Mesendoderm (in vitro differentiated cells): ENCODE results near the gene MYOF.
"Not testable (repeated sequence)": the region's sequence is repeated elsewhere in the genome, so short reads cannot be mapped to it uniquely, and the experiment has no call there.

ENCODE experiments used
- DNase-seq: peaks from one replicate; pipeline ENCODE4 v3.0.0; 2013
- H2AK5ac ChIP-seq: 2 replicates; pipeline ENCODE4 v1.6.1; 2013; ENCODE audit warnings: low read length, inconsistent platforms
- H2BK120ac ChIP-seq: 2 replicates; pipeline ENCODE4 v1.6.1; 2013; ENCODE audit warnings: low read depth, mild to moderate bottlenecking, low read length, moderate library complexity, mixed read lengths
- H2BK15ac ChIP-seq: replicated peaks from 2 replicates; pipeline ENCODE4 v1.6.1; 2013; ENCODE audit warnings: low read depth, mild to moderate bottlenecking, moderate library complexity
- H2BK5ac ChIP-seq: 2 replicates; pipeline ENCODE4 v1.6.1; 2013; ENCODE audit warnings: low read length, inconsistent platforms
- H3K18ac ChIP-seq: 2 replicates; pipeline ENCODE4 v1.6.1; 2013; ENCODE audit warnings: mild to moderate bottlenecking, low read length, mixed read lengths
- H3K23ac ChIP-seq: one replicate; pipeline ENCODE4 v1.6.1; 2013; ENCODE audit warnings: low read length
- H3K27ac ChIP-seq: 2 replicates; pipeline ENCODE4 v1.5.1; 2013; ENCODE audit warnings: low read depth, mild to moderate bottlenecking, inconsistent platforms, low read length, moderate library complexity
- H3K27me3 ChIP-seq: 2 replicates; pipeline ENCODE4 v1.6.1; 2013; ENCODE audit warnings: low read length, control low read depth, mild to moderate bottlenecking, inconsistent platforms; ENCODE audit not compliant: insufficient read depth, poor library complexity
- H3K36me3 ChIP-seq: 2 replicates; pipeline ENCODE4 v1.6.1; 2013; ENCODE audit warnings: low read length, inconsistent platforms; ENCODE audit not compliant: control insufficient read depth, insufficient read depth
- H3K4ac ChIP-seq: one replicate; pipeline ENCODE4 v1.6.1; 2013; ENCODE audit warnings: low read depth, mild to moderate bottlenecking, low read length, moderate library complexity
- H3K4me1 ChIP-seq: 2 replicates; pipeline ENCODE4 v1.6.1; 2013; ENCODE audit warnings: low read depth, low read length, inconsistent platforms; ENCODE audit not compliant: control insufficient read depth
- H3K4me2 ChIP-seq: 2 replicates; pipeline ENCODE4 v1.6.1; 2013; ENCODE audit warnings: low read length
- H3K4me3 ChIP-seq: 2 replicates; pipeline ENCODE4 v1.5.1; 2013; ENCODE audit warnings: mild to moderate bottlenecking, low read length
- H3K56ac ChIP-seq: one replicate; pipeline ENCODE4 v1.6.1; 2013; ENCODE audit warnings: low read length
- H3K79me1 ChIP-seq: 2 replicates; pipeline ENCODE4 v1.6.1; 2013; ENCODE audit warnings: low read length, inconsistent platforms
- H3K79me2 ChIP-seq: 2 replicates; pipeline ENCODE4 v1.6.1; 2013; ENCODE audit warnings: mild to moderate bottlenecking, low read length; ENCODE audit not compliant: control insufficient read depth, insufficient read depth
- H3K9ac ChIP-seq: 2 replicates; pipeline ENCODE4 v1.6.1; 2013; ENCODE audit warnings: low read length, inconsistent platforms
- H4K5ac ChIP-seq: one replicate; pipeline ENCODE4 v1.6.1; 2013; ENCODE audit warnings: low read length
- H4K8ac ChIP-seq: one replicate; pipeline ENCODE4 v1.6.1; 2013; ENCODE audit warnings: low read depth, mild to moderate bottlenecking, control low read depth, low read length, moderate library complexity
- WGBS: extraction: QIAGEN DNeasy Blood & Tissue Kit; methylation state at CpG from one replicate; pipeline ENCODE4 v1.1.7; 2013; ENCODE audit warnings: low lambda C conversion rate, missing lambda C conversion rate; ENCODE audit not compliant: insufficient coverage; ENCODE audit errors: extremely low coverage; 5-methylcytosine and 5-hydroxymethylcytosine counted together

Gene MYOF

DNA sequence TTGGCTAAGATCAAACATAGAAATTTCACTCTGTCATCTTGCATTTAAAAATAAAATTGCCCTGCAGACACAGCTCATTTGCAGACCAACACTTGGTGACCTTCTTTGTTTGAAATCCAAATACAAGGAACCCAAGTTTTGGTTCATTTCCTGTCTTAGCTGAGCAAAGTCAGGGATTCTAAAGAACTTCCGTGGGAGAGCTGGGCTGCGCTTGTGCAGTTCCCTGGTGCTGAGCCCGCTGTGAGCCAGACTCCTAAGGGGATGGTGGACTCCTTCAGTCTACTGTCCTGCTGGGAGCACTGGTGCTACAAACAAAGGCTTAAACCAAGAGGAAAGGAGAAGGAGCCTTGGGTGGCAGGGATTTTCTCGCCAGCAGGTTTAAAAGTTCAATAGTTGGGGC lies 60.0 kb downstream of the MYOF start:
- H3K4me2 ChIP-seq = no peak overlapping the region
- H2AK5ac ChIP-seq = no peak overlapping the region
- no peaks in the 10 kb centered on the region for H3K36me3 ChIP-seq
- no peak for DNase-seq
- H3K79me1 ChIP-seq = no peaks in the 10 kb centered on the region
- no peak overlapping the region for H4K8ac ChIP-seq
- H3K79me2 ChIP-seq = no peaks in the 10 kb centered on the region
- H3K23ac ChIP-seq = no peak overlapping the region
- peak overlapping the region; percentile 19 for H3K18ac ChIP-seq
- no peak overlapping the region for H2BK5ac ChIP-seq
- peak overlapping the region; percentile 27 for H3K9ac ChIP-seq
- no peak overlapping the region for H3K4me3 ChIP-seq
- H3K27ac ChIP-seq = no peak overlapping the region
- H3K56ac ChIP-seq = no peak overlapping the region
- no peak overlapping the region for H2BK120ac ChIP-seq
- no peak overlapping the region for H3K4ac ChIP-seq
- no CpG with 5 or more reads among the region's 4 CpGs for WGBS
- H2BK15ac ChIP-seq = no peak overlapping the region
- H3K27me3 ChIP-seq = no peaks in the 10 kb centered on the region
- H3K4me1 ChIP-seq = peaks cover 4% of the 10 kb centered on the region
- H4K5ac ChIP-seq = no peak overlapping the region

DNA sequence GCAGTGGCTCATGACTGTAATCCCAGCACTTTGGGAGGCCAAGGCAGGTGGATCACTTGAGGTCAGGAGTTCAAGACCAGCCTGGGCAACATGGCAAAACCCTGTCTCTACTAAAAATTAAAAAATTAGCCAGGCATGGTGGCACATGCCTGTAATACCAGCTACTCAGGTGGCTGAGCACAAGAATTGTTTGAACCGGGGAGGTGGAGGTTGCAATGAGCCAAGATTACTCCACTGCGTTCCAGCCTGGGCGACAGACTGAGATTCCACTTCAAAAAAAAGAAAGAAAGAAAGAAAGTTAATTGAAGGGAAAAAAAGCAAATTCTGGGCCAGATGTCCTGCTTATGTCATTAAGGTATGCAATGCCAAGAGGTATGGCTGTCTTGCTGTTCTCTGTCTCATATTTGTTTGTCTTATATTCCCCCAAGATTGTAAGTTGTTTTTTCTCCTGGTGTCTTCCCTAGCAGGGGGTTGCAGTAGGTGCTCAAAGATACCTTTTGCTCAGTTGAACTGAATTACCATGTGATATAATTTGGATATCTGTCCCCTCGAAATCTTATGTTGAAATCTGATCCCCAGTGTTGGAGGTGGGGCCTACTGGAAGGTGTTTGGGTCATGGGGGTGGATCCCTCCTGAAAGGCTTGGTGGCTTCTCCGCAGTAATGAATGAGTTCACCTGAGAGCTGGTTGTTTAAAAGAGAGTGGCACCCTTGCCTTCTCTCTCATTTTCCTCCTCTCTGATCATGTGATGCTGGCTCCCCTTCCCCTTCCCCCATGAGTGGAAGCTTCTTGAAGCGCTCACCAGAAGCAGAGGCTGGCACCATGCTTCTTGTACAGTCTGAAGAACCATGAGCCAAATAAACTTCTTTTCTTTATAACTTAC lies 60.9 kb downstream of the MYOF start:
- no peaks in the 10 kb centered on the region for H3K79me2 ChIP-seq
- H3K4me3 ChIP-seq = no peak overlapping the region
- no peak overlapping the region for H3K23ac ChIP-seq
- H3K18ac ChIP-seq = no peak overlapping the region
- no peaks in the 10 kb centered on the region for H3K27me3 ChIP-seq
- no CpG with 5 or more reads among the region's 6 CpGs for WGBS
- H3K4me2 ChIP-seq = no peak overlapping the region
- no peak overlapping the region for H2BK5ac ChIP-seq
- H2AK5ac ChIP-seq = no peak overlapping the region
- no peak overlapping the region for H3K27ac ChIP-seq
- H3K36me3 ChIP-seq = no peaks in the 10 kb centered on the region
- H3K56ac ChIP-seq = peak overlapping the region; percentile 63
- peak; percentile 59 for DNase-seq
- no peaks in the 10 kb centered on the region for H3K79me1 ChIP-seq
- H2BK15ac ChIP-seq = no peak overlapping the region
- no peak overlapping the region for H2BK120ac ChIP-seq
- H3K9ac ChIP-seq = no peak overlapping the region
- no peak overlapping the region for H3K4ac ChIP-seq
- no peak overlapping the region for H4K5ac ChIP-seq
- no peak overlapping the region for H4K8ac ChIP-seq
- H3K4me1 ChIP-seq = peaks cover 4% of the 10 kb centered on the region

DNA sequence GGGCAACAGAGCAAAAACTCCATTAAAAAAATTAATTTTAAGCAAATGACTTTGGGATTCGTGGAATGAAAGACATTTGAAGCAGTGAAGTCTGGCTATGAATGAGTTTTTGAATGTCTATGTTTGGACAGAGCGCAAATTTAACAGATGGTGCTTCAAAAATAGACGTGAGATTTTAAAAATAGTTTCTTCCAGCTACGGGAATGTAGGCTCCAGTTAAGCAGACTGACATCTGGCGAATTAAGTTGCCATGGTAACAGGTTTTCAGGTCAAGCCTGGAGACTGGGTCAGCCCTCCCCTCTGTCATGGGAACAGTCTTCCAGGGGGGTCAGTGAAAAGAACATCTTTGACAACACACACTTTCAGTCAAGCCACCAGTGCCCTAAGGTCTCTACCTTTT lies 62.0 kb downstream of the MYOF start:
- H3K9ac ChIP-seq = no peak overlapping the region
- DNase-seq = peak; percentile 71
- no peaks in the 10 kb centered on the region for H3K36me3 ChIP-seq
- no peak overlapping the region for H3K4me2 ChIP-seq
- no peak overlapping the region for H3K4me3 ChIP-seq
- peaks cover 4% of the 10 kb centered on the region for H3K4me1 ChIP-seq
- H3K27me3 ChIP-seq = no peaks in the 10 kb centered on the region
- H2BK5ac ChIP-seq = no peak overlapping the region
- H3K23ac ChIP-seq = no peak overlapping the region
- H3K79me1 ChIP-seq = no peaks in the 10 kb centered on the region
- H4K8ac ChIP-seq = no peak overlapping the region
- no CpG with 5 or more reads among the region's 5 CpGs for WGBS
- no peak overlapping the region for H3K4ac ChIP-seq
- no peak overlapping the region for H3K56ac ChIP-seq
- no peaks in the 10 kb centered on the region for H3K79me2 ChIP-seq
- no peak overlapping the region for H4K5ac ChIP-seq
- H2BK120ac ChIP-seq = no peak overlapping the region
- H2BK15ac ChIP-seq = no peak overlapping the region
- no peak overlapping the region for H3K18ac ChIP-seq
- H2AK5ac ChIP-seq = no peak overlapping the region
- no peak overlapping the region for H3K27ac ChIP-seq

GRCh38 chr10:93419016-93419415 lies 63.1 kb downstream of the MYOF start:
- H3K4me2 ChIP-seq, H2BK15ac ChIP-seq, H2BK5ac ChIP-seq, H2AK5ac ChIP-seq, DNase-seq, H3K79me1 ChIP-seq, H3K56ac ChIP-seq, H3K36me3 ChIP-seq, H3K4me3 ChIP-seq, H3K79me2 ChIP-seq, H4K8ac ChIP-seq, H3K4me1 ChIP-seq, H3K27me3 ChIP-seq, H3K18ac ChIP-seq, H4K5ac ChIP-seq, H2BK120ac ChIP-seq, H3K23ac ChIP-seq, H3K27ac ChIP-seq, H3K4ac ChIP-seq, H3K9ac ChIP-seq: not testable (repeated sequence)
- WGBS = no CpG with 5 or more reads among the region's 8 CpGs

DNA sequence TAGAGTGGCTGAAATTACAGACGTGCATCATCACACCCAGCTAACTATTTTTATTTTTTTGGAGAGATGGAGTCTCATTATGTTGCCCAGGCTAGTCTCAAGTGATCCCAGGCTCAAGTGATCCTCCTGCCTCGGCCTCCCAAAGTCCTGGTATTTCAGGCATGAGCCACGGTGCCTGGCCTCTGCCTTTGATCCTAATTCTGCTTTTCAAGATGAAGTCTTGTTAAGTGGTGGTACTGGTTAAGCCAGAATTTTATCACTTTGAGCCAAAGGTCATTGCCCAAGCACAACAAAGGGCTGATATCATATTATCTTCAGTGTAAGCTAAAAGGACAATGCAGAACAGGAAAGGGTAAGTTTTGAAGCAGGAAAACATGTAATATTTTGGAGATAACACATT lies 64.2 kb downstream of the MYOF start:
- no peak overlapping the region for H3K27ac ChIP-seq
- no peak overlapping the region for H3K4ac ChIP-seq
- WGBS = no CpG with 5 or more reads among the region's 3 CpGs
- no peak overlapping the region for H2BK15ac ChIP-seq
- H2AK5ac ChIP-seq = no peak overlapping the region
- H3K4me1 ChIP-seq = peaks cover 4% of the 10 kb centered on the region
- no peak overlapping the region for H4K5ac ChIP-seq
- H3K56ac ChIP-seq = no peak overlapping the region
- no peak overlapping the region for H2BK5ac ChIP-seq
- H3K36me3 ChIP-seq = no peaks in the 10 kb centered on the region
- H3K9ac ChIP-seq = no peak overlapping the region
- no peaks in the 10 kb centered on the region for H3K27me3 ChIP-seq
- no peaks in the 10 kb centered on the region for H3K79me1 ChIP-seq
- H3K4me2 ChIP-seq = no peak overlapping the region
- H3K4me3 ChIP-seq = no peak overlapping the region
- H3K23ac ChIP-seq = no peak overlapping the region
- DNase-seq = peak; percentile 36
- H2BK120ac ChIP-seq = no peak overlapping the region
- no peak overlapping the region for H3K18ac ChIP-seq
- H4K8ac ChIP-seq = no peak overlapping the region
- H3K79me2 ChIP-seq = no peaks in the 10 kb centered on the region

GRCh38 chr10:93417266-93417665 lies 64.9 kb downstream of the MYOF start:
- no peak overlapping the region for H2BK15ac ChIP-seq
- no peak overlapping the region for H3K27ac ChIP-seq
- no CpG with 5 or more reads among the region's 3 CpGs for WGBS

More at GRCh38 chr10:93417266-93417665, 64.9 kb downstream of the MYOF start:
- Histone ChIP-seq H3K79me2 (no peaks in the 10 kb centered on the region), H3K4ac (no peak overlapping the region), H3K18ac (no peak overlapping the region), H3K36me3 (no peaks in the 10 kb centered on the region), H3K9ac (no peak overlapping the region), H3K23ac (no peak overlapping the region), H2BK5ac (no peak overlapping the region), H3K4me1 (peaks cover 4% of the 10 kb centered on the region), H2BK120ac (no peak overlapping the region), H2AK5ac (no peak overlapping the region), H4K5ac (no peak overlapping the region), H3K56ac (no peak overlapping the region), H4K8ac (no peak overlapping the region), H3K27me3 (no peaks in the 10 kb centered on the region), H3K79me1 (no peaks in the 10 kb centered on the region), H3K4me3 (no peak overlapping the region), H3K4me2 (no peak overlapping the region)
- no peak for DNase-seq
